GM12878 (cell line): Measurements from ENCODE around the gene MDM4. TPM values are rescaled to one million over a fixed set of nuclear protein-coding genes. Genes with fewer than 3 reads are reported as not detected.

ENCODE experiments used
- ATAC-seq: fragments of 200-7000 bp; cut with Tn5 transposase; 3 replicates; pipeline ENCODE4 v1.9.1; 2020; ENCODE audit warnings: mild to moderate bottlenecking, moderate library complexity
- BruUV-seq: library from RNA; stranded (reverse); fragments of 400-500 nt; replicated peaks from 2 replicates; lab custom pipeline; 2021; lab: Mats Ljungman, UMichigan
- CTCF ChIA-PET: fragments of 300-600 bp; sonication (Branson Sonifier 250); formaldehyde crosslinking; extraction: SDS; loops from one replicate; lab custom pipeline; 2021; ENCODE audit warnings: inconsistent platforms; lab: Yijun Ruan, JAX
- POLR2A ChIA-PET: fragments of 350-600 bp; formaldehyde crosslinking; extraction: SDS; loops from one replicate; lab custom pipeline; 2021; ENCODE audit warnings: inconsistent platforms; lab: Charles Lee
- RAD21 ChIA-PET: fragments of 300-600 bp; sonication (Branson Sonifier 250); formaldehyde crosslinking; loops from one replicate; lab custom pipeline; 2023; ENCODE audit warnings: antibody characterized with exemption; ENCODE audit not compliant: unreplicated experiment; lab: Charles Lee
- SMC1A ChIA-PET: fragments of 300-600 bp; sonication (Branson Sonifier 250); formaldehyde crosslinking; loops from one replicate; lab custom pipeline; 2023; ENCODE audit not compliant: unreplicated experiment, uncharacterized antibody; lab: Charles Lee
- DNase-seq: peaks from one replicate; pipeline ENCODE4 v3.0.0-alpha.2; 2011; ENCODE audit warnings: low read depth, low spot score
- FAIRE-seq: peaks from 3 replicates; lab custom pipeline; 2011; peaks lifted over from hg19 to GRCh38; lab: Jason Lieb, UNC
- H2AFZ ChIP-seq: 2 replicates; pipeline ENCODE4 v1.6.0; 2011; ENCODE audit warnings: low read depth, low read length, control low read depth; ENCODE audit not compliant: control insufficient read depth
- H3K27ac ChIP-seq: 2 replicates; pipeline ENCODE4 v1.5.1; 2011; ENCODE audit warnings: control low read depth; ENCODE audit not compliant: control insufficient read depth, insufficient read depth
- H3K27me3 ChIP-seq, 2 experiments: replicated peaks in 1 of 2; 2 replicates each; pipeline versions ENCODE4 v1.6.0 to v1.6.1; 2011; ENCODE audit warnings: low read length in 1 of 2; ENCODE audit not compliant: control insufficient read depth in 2 of 2, insufficient read depth in 2 of 2
- H3K36me3 ChIP-seq, 2 experiments: 2 replicates each; pipeline ENCODE4 v1.5.1; 2011; ENCODE audit warnings: low read length in 1 of 2; ENCODE audit not compliant: control insufficient read depth in 2 of 2, insufficient read depth in 2 of 2
- H3K4me1 ChIP-seq: 2 replicates; pipeline ENCODE4 v1.6.1; 2011; ENCODE audit warnings: mild to moderate bottlenecking, low read length, moderate library complexity, mixed read lengths; ENCODE audit not compliant: control insufficient read depth, insufficient read depth
- H3K4me2 ChIP-seq: 2 replicates; pipeline ENCODE4 v1.6.0; 2011; ENCODE audit warnings: control low read depth; ENCODE audit not compliant: control insufficient read depth, insufficient read depth
- H3K4me3 ChIP-seq: fragments of 200-600 bp; sonication (generic); 2 replicates; pipeline ENCODE4 v1.5.1; 2016
- H3K79me2 ChIP-seq: 2 replicates; pipeline ENCODE4 v1.6.0; 2011; ENCODE audit warnings: low read length; ENCODE audit not compliant: control insufficient read depth, insufficient read depth
- H3K9ac ChIP-seq: 2 replicates; pipeline ENCODE4 v1.8.0; 2011; ENCODE audit warnings: low read length, control low read depth, mixed read lengths; ENCODE audit not compliant: control insufficient read depth, insufficient read depth
- H3K9me3 ChIP-seq: replicated peaks from 3 replicates; pipeline ENCODE4 v1.5.1; 2011; ENCODE audit warnings: mild to moderate bottlenecking, low read length; ENCODE audit not compliant: control insufficient read depth, insufficient read depth
- H4K20me1 ChIP-seq: 2 replicates; pipeline ENCODE4 v1.6.0; 2011; ENCODE audit not compliant: control insufficient read depth, insufficient read depth
- BMI1 ChIP-seq: fragments of 450-650 bp; IDR thresholded peaks from 2 replicates; pipeline ENCODE4 v1.6.1; 2016; ENCODE audit warnings: mild to moderate bottlenecking, moderate library complexity, borderline replicate concordance
- CBFB ChIP-seq: IDR thresholded peaks from 2 replicates; pipeline ENCODE4 v1.6.1; 2016; ENCODE audit warnings: antibody characterized with exemption, low read depth
- CREM ChIP-seq: IDR thresholded peaks from 2 replicates; pipeline ENCODE4 v1.6.1; 2014; ENCODE audit warnings: antibody characterized with exemption, low read depth
- FOS ChIP-seq: IDR thresholded peaks from 3 replicates; pipeline ENCODE4 v1.6.1; 2011; ENCODE audit warnings: borderline replicate concordance; ENCODE audit not compliant: insufficient read length; ENCODE audit errors: extremely low read depth
- GABPA ChIP-seq: IDR thresholded peaks from 2 replicates; pipeline ENCODE4 v1.6.1; 2014; ENCODE audit warnings: antibody characterized with exemption, low read depth, mild to moderate bottlenecking, inconsistent platforms
- IRF4 ChIP-seq: IDR thresholded peaks from 2 replicates; pipeline ENCODE4 v1.6.1; 2011; ENCODE audit warnings: low read depth, low read length
- KDM1A ChIP-seq: fragments of 200-600 bp; sonication (generic); IDR thresholded peaks from 2 replicates; pipeline ENCODE4 v1.6.1; 2016; ENCODE audit warnings: borderline replicate concordance
- MYC ChIP-seq: IDR thresholded peaks from 2 replicates; pipeline ENCODE4 v1.6.1; 2011; ENCODE audit warnings: mild to moderate bottlenecking, low read length, moderate library complexity, inconsistent platforms; ENCODE audit not compliant: insufficient read depth, insufficient replicate concordance, insufficient read length, severe bottlenecking
- POLR2AphosphoS5 ChIP-seq: IDR thresholded peaks from 2 replicates; pipeline ENCODE4 v1.6.1; 2011; ENCODE audit warnings: mild to moderate bottlenecking, low read length, inconsistent platforms
- POU2F2 ChIP-seq: IDR thresholded peaks from 3 replicates; pipeline ENCODE4 v1.6.1; 2011; ENCODE audit warnings: low read depth, mild to moderate bottlenecking, low read length, borderline replicate concordance
- SIX5 ChIP-seq: IDR thresholded peaks from 2 replicates; pipeline ENCODE4 v1.6.1; 2011; ENCODE audit warnings: mild to moderate bottlenecking, low read depth, low read length, moderate library complexity; ENCODE audit not compliant: severe bottlenecking
- SP1 ChIP-seq: IDR thresholded peaks from one replicate; pipeline ENCODE4 v1.6.1; 2011; ENCODE audit warnings: low read depth, low read length
- TARDBP ChIP-seq: IDR thresholded peaks from 2 replicates; pipeline ENCODE4 v1.6.1; 2016; ENCODE audit warnings: borderline replicate concordance
- TCF12 ChIP-seq: IDR thresholded peaks from 2 replicates; pipeline ENCODE4 v1.6.1; 2011; ENCODE audit warnings: low read depth, mild to moderate bottlenecking, low read length
- WGBS: methylation state at CpG from one replicate; pipeline ENCODE4 v1.1.6; 2016; ENCODE audit warnings: low lambda C conversion rate; ENCODE audit not compliant: insufficient replicate concordance, insufficient coverage; ENCODE audit errors: missing lambda C conversion rate; 5-methylcytosine and 5-hydroxymethylcytosine counted together
- in situ Hi-C: fragments of 300-500 bp; cut with MboI; formaldehyde crosslinking; loops from 9 replicates; pipeline ENCODE4 v1.14.3; 2018; ENCODE audit warnings: mixed read lengths
- intact Hi-C: fragments of 100-400 bp; cut with micrococcal nuclease; formaldehyde crosslinking; loops from one replicate; pipeline ENCODE4 v1.14.2; 2022; ENCODE audit not compliant: unreplicated experiment
- polyA plus RNA-seq, 11 experiments: library from polyadenylated mRNA; depleted of rRNA in 4 of 11; unstranded in 6 of 11; stranded (reverse) in 5 of 11; fragments of >200 nt; fragmentation: Nextera tagmentation in 4 of 11; fragmentation: Illumina TruSeq in 1 of 11; extraction: Ambion mirVana in 4 of 11; extraction: Trizol in 1 of 11; gene quantifications; 1 replicate in 1 of 11; 2 replicates in 10 of 11; pipeline versions ENCODE4 v1.2.1 to v1.2.3, GENCODE V29; 2011 to 2016; ENCODE audit warnings: inconsistent platforms in 2 of 11, missing spikeins in 2 of 11, low read depth in 1 of 11
- total RNA-seq, 4 experiments: library from RNA; depleted of rRNA in 3 of 4; stranded (reverse); fragments of >200 nt in 3 of 4; fragmentation: Illumina TruSeq in 1 of 4; extraction: Trizol in 1 of 4; gene quantifications; 2 replicates each; pipeline versions ENCODE4 v1.2.1 to v1.2.3, GENCODE V29; 2013 to 2021
- TF ChIP-seq, protein P1 (sequence below): IDR thresholded peaks from 2 replicates; pipeline ENCODE4 v1.6.1; 2011; ENCODE audit warnings: low read depth, mild to moderate bottlenecking, low read length, moderate library complexity, borderline replicate concordance; ENCODE audit errors: extremely low read depth
- TF ChIP-seq, protein P2 (sequence below): fragments of 450-650 bp; IDR thresholded peaks from 2 replicates; pipeline ENCODE4 v1.6.1; 2017; ENCODE audit warnings: low read depth, mild to moderate bottlenecking, moderate library complexity

The MDM4 gene
- total and polyA plus RNA-seq, 10 of the 15 experiments (the other 5 are each of a cell fraction or from before 2014, with no cell fraction given), result 2.5 to 74.4 (median 22.7) TPM

- RAD21 ChIA-PET, result interaction anchor here (1.0 kb wide), 2 partner anchors 13 to 17 kb away, joined by 3 read pairs; no protein-coding TSS in a partner anchor
- no peak overlapping the region for H3K27ac ChIP-seq
Measured at GRCh38 chr1:204475656-204476432, 40.4 kb upstream of the MDM4 start.

More at GRCh38 chr1:204475656-204476432, 40.4 kb upstream of the MDM4 start:
- SMC1A ChIA-PET, result interaction anchor here (1.3 to 18.3 kb wide), 4 partner anchors 10 to 26 kb away, joined by 7 to 408 read pairs (median 62); partner anchors contain the start of gene PIK3C2B
- Histone ChIP-seq H3K9me3 (no peaks in the 10 kb centered on the region), H3K4me3 (no peak overlapping the region), H4K20me1 (0 out of 2 replicates have a peak, but pooled peaks cover 2% of the 10 kb centered on the region), H3K79me2 (peaks cover 12% of the 10 kb centered on the region), H3K27me3 (no peaks in the 10 kb centered on the region), H3K4me2 (no peak overlapping the region), H2AFZ (no peak overlapping the region), H3K36me3 (peaks cover 0 to 4% of the 10 kb centered on the region in 2 experiments; a peak in 1 of 4 replicates), H3K4me1 (peaks cover 24% of the 10 kb centered on the region), H3K9ac (no peak overlapping the region)
- no TSS peak for BruUV-seq
- TF ChIP-seq KDM1A, result no peak
- TF ChIP-seq CREM, result no peak
- no peak for TF ChIP-seq MYC
- no peak for TF ChIP-seq CBFB
- TF ChIP-seq IRF4, result no peak
- TF ChIP-seq FOS, result no peak
- TF ChIP-seq, protein P1, sequence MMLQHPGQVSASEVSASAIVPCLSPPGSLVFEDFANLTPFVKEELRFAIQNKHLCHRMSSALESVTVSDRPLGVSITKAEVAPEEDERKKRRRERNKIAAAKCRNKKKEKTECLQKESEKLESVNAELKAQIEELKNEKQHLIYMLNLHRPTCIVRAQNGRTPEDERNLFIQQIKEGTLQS, result no peak
- no peak for TF ChIP-seq SP1
- TF ChIP-seq SIX5, result no peak
- no peak for TF ChIP-seq TCF12
- no peak for TF ChIP-seq POU2F2
- no peak for TF ChIP-seq GABPA
- no peak for TF ChIP-seq POLR2AphosphoS5
- TF ChIP-seq BMI1, result no peak
- TF ChIP-seq TARDBP, result no peak
- TF ChIP-seq, protein P2, sequence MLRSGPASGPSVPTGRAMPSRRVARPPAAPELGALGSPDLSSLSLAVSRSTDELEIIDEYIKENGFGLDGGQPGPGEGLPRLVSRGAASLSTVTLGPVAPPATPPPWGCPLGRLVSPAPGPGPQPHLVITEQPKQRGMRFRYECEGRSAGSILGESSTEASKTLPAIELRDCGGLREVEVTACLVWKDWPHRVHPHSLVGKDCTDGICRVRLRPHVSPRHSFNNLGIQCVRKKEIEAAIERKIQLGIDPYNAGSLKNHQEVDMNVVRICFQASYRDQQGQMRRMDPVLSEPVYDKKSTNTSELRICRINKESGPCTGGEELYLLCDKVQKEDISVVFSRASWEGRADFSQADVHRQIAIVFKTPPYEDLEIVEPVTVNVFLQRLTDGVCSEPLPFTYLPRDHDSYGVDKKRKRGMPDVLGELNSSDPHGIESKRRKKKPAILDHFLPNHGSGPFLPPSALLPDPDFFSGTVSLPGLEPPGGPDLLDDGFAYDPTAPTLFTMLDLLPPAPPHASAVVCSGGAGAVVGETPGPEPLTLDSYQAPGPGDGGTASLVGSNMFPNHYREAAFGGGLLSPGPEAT, result no peak
- WGBS, result 72% methylated on average over 9 of the region's 9 CpGs
- in situ Hi-C loops, result no loop called here
- ATAC-seq (no peak), FAIRE-seq (no peak), DNase-seq (no peak)
- intact Hi-C loops, result no loop called here
- CTCF ChIA-PET, result interaction anchor here (18.8 to 39.0 kb wide), 2 partner anchors 25 to 34 kb away, joined by 471 to 2021 read pairs; partner anchors contain the start of gene PIK3C2B
- POLR2A ChIA-PET, result no interaction called here
